TTC549 (cell line): ENCODE data around the gene PTPRM.
A peak's percentile ranks its signal among the peaks of the same experiment; 100 is the strongest.

ENCODE experiments used
- FAIRE-seq: peaks from 2 replicates; lab custom pipeline; 2012; peaks lifted over from hg19 to GRCh38; lab: Jason Lieb, UNC

PTPRM gene

DNA sequence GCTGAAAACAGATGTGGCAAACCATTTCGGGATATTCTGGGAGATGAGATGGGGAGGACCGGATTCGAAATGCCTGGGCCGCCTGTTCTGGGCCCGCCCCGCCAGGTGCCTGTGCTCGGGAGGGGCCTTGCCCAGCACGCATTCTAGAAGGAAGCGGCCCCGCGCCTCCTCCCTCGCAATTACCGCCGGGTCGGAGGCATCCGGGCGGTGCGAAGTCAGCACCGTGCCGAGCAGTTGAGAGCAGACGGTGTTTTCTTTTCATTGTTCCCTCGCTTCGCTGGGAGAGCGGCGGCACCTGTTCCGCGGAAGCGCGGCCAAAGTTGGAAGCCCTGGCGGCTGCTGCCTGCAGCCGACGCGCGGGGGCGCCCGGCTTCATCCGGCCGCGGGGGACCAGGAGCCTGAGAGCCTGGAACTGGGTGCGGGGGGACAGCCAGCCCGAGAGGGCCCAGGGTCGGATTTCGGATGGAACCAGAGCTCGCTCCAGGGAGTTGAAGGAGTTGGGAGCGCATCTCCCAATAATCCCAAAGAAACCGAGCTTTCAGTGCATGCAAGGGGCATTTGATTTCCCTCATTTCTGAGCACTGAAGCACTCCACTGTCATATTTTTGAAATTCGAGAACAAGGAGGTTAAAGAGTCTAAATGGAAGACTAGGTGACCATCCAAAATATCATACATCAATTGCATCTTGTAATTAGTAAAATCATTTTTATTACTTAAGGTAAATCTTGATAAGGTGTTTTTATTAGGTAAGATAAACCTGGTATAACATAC lies 800.3 kb downstream of the PTPRM start:
- no peak for FAIRE-seq

DNA sequence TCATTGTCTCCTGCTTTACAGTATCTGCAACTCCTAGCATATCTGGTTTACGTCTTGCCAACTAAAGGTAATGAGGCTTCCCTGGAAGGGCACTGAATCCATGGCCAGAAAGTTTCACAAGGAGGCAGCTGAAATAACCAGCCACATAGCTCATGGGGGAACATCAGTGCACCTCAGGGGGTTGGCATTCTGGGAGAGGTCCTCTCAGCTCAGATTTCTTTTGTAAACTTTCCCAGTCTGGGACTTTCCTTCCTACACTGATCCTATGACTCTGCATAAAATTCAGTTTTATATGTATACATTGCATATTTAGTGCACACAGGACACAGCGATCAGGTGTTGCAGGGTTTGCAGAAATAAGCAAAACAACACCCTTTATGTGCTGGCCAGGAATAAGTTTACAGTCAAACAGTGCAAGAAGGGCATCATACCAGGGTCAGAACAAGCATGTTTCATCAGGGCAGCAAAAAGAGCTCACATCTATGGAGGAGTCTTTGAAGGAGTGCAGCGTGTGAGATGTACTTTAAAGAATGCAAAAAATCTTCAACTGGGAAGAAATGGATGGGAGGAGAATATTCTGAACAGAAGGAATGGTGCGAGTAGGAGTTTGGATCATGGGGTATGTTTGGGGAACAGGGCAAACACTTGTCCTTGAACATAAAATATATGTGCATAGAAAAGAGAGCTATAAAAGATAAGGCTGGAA lies 801.5 kb downstream of the PTPRM start:
- FAIRE-seq: no peak

DNA sequence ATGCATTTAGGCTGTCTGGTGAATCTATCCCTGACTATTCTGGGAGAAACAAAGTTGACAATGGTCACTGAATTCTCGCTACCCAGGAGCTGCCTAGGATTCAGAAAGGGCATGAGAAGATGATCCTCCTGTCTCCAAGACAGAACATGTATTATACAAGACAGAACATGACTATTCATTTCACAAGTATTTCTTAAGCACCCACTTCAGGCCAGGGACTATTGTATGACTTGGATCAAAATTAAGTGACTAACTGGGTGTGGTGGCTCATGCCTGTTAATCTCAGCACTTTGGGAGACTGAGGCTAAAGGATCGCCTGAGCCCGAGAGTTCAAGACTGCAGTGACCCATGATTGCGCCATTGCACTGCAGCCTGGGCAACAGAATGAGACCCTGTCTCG lies 806.4 kb downstream of the PTPRM start:
- FAIRE-seq: no peak

DNA sequence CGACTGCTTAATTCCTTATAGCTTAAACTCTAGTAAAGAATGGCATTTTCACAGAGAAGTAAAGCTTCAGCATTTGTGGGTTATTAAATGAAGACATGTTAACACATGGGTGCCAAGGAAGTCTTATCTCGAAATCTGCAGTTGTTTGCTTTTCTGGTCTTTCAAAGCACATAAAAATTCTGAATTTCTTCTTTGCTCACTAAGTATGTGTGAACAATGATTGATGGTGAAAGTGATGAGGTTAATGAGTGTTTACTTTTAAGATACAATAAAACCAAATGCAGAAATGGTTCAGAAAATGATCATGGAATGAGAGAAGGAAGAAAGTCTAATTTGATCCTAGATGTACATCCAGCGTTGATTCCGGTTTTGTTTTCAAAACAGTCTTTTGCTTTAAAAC lies 807.6 kb downstream of the PTPRM start:
- no peak for FAIRE-seq

DNA sequence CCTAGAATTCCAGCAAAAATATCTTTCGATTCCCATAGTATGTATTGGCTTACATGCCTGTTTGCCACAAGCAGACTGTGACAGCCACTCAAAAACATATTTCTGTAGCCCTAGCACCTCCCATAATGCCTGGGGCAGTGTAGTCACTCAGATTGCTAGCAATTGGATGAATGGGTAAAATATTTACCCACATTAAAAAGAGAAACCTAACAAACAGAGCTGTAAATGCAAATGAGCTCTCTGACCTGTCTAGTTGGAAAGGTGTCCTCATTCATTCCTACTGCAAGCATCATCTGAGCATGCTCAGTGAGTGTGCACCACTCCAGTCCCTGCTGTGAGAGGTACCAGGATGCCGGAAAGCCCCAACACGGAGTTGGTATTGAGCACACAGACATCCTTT lies 808.1 kb downstream of the PTPRM start:
- FAIRE-seq: no peak

DNA sequence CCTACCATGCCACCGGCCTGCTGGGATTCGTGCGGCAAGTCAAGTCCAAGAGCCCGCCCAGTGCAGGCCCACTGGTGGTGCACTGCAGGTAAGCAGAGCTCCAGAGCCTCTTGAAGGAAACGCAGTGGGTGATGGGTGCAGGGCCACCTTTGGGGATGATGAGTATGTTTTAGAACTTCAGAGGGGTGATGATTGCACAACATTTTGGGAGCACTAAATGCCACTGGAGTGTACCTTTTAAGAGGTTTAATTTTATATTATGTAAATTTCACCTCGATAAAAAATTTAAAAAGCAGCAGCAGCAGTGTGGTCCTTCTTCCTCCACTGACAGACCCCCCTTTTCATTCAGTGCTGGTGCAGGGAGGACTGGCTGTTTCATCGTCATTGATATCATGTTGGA lies 809.0 kb downstream of the PTPRM start:
- FAIRE-seq: no peak

DNA sequence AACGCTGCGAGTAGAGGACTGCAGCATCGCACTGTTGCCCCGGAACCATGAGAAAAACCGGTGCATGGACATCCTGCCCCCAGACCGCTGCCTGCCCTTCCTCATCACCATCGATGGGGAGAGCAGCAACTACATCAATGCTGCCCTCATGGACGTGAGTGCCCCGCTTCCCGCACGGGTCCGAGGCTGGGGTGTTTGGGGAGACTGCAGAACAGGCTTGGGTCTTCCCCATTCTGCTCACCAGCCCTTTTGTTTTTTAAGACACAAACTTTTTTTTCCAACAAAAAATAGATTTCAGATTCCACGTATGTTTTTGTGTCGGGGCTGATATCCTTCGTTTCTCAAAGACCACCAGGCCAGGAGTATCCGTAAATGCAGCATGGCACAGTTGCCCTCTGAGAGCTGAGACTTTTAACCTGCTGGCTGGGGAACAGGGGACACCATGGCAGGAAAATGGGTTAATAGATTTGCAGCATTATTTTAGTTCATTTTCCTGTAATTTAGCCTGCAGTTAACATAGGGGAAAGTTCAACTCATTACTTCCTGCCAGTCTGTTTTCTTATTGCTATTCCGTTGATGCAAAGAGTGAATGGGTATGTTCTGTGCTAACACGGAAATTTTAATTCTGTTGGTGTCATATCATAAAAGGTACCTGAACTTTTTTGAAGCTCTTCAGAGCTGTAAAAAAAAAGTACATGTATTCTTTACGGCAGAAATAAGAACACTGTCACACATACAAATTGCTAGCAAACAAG lies 812.2 kb downstream of the PTPRM start:
- no peak for FAIRE-seq

DNA sequence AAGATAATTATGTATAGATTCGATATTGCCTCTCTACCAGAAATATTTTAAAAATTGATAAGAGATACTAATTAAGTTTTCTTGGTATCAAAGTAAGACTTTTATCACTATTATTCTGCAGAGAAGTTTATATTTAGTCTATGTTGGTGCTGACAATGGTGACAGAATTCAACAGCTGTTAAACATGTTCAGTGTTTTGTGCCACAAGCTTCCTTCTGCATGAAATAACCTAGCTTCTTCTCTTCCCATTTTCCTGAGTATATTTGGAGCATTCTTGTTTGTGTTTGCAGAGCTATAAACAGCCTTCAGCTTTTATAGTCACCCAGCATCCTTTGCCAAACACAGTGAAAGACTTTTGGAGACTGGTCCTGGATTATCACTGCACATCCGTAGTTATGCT lies 812.9 kb downstream of the PTPRM start:
- FAIRE-seq: no peak

DNA sequence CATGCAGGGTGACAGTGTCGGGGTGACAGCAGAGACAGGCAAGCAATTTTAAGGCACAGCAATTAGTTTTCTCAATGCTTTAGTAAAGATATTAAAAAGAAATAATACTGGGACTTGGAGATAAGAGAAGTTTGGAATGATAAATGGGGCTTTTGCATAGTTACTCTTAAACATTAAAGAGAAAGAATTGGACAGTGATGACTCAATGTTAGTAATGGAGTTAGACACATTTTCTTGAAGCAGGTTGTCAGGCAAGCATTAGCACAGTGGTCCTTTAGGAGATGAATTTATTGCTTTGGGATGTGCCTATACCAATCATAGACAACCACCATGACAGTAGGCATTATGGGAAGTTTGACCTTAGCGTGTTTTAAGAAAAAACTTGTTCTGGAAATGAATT lies 813.8 kb downstream of the PTPRM start:
- FAIRE-seq: no peak

DNA sequence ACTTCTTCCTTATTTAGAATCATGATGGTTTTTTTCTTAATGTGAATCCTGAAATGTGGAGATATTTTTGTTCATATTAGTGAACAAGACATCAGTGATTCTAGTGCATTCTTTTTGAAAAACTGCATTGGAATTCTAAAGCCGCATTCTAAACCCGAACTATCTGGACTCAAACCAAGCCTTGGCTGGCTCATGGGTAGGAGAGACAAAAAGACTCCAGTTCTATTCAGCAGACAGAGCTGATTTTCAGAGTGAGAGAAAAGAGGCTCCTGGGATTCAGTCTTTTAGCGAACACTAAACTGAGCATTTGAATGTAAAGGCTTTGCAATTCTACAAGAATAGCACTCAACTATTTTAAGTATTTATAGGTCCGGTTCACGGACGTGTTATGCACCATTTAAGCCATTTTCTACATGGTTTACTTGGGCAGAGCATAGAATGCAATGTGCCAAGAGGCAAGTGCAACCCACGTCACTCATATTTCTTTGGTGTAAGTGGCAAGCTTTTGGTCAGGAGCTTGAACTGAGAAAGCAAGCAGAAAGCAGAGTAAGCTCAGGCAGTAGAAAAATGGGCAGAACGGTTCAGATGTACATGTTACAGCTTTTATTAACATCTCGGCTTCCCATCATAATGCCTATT lies 814.8 kb downstream of the PTPRM start:
- no peak for FAIRE-seq

DNA sequence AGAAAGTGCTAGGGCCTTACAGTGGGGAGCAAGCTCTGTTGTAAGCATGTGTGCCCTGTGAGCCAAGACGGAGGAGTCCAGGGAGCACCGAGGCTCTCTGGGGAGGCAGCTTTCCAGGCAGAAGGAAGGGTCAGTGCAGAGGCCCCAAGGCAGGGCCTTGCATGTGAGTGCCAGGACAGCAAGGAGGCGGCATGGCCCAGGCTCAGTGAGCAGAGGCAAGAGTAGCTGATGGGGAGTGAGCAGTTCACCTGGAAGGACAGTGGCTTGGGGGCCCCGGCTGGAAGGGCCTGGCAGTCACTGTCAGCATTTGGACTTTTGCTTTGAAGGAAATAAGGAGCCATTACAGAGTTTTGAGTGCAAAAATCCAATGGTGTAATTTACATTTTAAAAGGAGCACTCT lies 818.3 kb downstream of the PTPRM start:
- no peak for FAIRE-seq

DNA sequence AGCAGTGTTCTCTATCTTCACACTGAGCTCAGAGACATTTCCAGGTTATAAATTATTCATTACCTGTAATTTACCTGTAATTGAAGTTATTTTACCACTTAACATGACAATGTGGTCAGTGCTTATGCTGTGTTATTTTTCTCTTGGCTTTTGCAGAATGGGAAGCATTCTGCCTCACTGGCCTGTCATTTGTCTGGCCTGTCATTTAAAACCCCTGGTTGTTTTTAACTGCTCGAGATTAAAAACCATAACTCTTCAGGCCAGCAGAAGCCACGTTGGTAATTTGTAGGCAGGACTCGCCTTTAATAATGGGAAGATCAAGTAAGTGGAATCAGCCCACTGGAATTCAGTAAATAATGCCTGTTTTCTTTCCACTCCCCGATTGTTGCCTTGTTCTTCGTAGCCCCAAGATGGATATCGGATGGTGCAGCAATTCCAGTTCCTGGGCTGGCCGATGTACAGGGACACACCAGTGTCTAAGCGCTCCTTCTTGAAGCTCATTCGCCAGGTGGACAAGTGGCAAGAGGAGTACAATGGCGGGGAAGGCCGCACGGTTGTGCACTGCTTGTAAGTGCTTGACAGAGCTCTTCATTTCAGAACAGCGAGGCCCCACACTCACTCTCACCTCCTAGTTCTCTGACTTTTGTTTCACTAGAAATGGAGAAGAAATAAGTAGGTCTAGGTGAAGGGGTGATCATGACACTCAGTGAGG lies 819.7 kb downstream of the PTPRM start:
- FAIRE-seq: no peak

DNA sequence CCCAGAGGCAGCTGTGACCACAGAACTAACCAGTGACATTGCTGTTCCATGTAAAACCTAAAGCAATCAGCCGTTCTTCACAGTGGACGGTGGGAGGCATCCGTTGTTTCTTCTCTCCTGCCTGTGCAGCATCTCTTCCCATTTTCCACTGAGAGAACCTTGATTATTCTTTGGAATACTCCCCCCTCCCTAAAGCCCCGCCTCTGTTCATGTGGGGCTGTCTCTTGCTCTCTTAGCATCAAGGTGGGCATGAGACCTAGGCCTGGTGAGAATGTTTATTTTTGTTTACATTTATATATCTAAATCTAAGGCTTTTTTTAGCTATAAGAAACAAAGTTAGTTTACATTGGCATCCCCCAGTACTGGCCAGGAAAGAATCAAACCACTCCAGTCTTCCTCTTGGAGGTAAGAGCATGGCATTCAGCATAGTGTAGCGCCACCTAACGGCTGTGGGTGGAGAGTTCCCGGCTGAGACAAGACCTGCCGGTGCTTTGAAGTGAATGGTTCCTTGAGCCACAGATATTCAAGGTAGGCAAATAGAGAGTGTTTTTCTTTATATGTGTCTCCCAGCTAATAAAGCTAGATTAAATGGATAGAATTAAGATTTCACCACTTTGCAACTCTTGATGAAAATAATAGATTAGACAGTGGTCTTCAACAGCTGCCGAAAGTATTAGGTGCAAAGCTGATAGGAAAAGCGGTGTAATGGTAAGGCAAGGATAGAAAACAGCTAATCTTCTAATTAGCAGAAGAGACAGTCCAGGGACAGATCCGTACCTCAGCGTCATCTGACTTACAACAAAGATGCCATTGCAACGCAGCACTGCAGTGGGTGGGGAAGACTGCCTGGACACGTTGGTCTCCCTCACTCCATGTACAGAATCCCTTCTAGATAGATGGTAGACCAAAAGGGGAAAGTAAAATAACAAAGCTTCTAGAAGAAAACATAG lies 822.5 kb downstream of the PTPRM start:
- peak; percentile 61 for FAIRE-seq

DNA sequence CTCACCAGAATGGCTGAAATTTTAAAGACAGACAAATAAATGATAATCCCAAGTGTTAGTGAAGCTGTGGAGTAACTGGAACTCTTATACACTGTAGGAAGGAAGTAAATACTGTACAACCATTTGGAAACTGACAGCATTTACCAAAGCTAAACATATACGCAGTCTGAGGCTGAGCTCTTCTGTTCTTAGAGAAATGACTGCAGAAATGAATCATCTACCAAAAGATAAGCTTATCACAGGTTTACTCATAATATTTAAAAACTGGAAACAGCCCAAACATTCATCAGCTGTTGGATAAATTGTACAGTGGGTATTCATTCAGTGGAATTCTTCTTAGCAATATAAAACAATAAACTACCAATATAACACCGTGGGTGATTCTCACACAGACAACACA lies 824.0 kb downstream of the PTPRM start:
- FAIRE-seq: no peak

DNA sequence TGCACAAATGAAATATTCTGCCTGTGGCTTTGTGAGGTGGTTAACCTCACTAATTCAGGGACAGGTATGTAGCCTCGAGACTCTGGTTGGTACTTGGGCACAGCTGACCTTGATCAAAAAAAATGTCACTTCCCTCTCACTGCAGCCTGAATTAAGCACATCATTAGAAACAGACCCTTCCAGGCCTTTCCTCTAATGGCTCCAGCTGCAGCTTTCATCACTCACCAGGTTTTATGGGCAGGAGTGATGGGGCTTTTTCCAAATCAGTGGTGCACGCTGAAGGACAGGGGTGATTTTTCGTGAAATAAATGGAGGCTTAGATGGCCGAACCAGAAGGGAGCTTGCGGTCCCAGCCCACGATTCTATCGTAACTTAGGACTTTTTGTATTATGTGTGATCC lies 829.1 kb downstream of the PTPRM start:
- FAIRE-seq: no peak

DNA sequence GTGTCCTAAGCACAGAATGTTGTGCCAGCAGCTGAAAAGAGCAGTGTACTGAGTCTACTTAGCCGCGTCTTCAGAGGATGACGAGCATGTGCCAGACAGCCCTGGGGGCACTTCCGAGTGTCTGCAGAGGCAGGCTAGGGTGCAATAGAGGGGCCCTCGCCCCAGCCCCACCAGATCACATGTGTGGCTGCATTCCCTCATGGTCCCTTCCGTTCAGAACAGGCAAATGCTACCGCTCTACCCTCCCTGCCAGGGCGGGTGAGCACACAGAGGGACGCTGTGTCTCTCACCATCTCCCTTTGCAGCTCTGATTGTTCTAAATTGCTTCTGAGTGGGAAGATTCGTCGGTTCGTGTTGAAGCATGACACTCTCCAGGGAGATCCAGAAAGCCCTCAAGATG lies 829.9 kb downstream of the PTPRM start:
- FAIRE-seq: no peak

DNA sequence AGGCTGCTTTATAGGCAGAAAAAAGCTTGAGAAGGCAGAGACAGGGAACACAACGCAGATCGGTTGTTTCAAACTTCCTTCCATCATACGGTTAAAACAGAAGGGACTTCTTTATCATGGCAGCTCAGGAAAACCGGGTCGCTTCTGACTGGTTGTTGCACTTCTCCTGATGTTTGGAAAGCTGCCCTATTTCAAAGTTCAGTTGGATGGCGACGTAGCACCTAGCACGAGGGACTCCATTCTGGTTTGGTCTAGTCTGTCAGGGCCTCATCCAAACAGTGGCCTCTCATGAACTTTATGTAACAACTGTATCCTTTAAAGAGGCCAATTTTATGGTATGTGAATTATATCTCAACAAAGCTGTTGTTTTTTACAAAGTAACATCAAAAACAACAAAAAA lies 832.0 kb downstream of the PTPRM start:
- FAIRE-seq: no peak

DNA sequence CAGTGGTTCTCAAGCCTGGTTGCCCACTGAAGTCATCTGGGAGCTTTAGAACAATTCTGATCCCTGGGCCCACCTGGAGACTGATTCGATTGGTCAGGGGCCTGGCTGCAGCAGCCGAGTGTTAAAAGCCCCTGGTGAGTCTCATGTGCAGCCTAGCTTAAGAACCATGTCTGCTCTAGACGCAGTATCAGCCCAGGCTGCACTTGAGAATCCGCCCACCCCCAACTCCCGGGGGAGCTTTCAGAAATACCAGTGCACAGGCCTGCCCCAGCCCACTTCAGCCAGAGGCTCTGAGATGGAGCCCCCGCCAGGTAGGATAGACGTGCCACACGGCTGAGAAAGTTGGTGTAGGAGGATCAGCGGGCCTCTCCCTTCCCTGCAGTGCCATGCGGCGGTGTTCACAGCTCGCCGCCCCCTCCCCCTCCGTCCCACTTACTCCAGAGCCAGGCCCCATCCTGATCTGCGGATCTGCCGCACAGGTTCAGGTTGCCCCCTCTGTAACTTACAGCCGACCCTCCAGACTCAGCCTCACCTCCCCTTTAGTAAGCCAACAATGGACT lies 833.2 kb downstream of the PTPRM start:
- no peak for FAIRE-seq

DNA sequence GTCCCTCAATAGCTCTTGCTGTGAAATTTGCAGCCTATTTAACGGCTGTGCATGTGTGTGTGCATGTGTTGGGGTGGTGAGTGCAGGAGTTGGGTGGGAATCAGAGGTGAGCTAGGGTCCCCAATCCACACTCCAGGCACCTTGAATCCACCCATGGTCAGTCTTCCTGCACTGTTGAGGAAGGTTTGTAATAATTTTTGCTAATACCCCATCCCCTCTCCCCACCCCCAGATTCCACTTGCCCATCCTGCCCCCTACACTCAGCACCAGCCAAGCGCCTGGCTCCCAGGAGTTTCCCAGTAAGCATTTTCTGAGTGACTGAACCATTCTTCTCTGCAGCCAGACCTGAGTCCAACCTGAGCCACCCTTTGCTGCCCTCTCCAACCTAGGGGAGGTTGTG lies 833.7 kb downstream of the PTPRM start:
- no peak for FAIRE-seq

DNA sequence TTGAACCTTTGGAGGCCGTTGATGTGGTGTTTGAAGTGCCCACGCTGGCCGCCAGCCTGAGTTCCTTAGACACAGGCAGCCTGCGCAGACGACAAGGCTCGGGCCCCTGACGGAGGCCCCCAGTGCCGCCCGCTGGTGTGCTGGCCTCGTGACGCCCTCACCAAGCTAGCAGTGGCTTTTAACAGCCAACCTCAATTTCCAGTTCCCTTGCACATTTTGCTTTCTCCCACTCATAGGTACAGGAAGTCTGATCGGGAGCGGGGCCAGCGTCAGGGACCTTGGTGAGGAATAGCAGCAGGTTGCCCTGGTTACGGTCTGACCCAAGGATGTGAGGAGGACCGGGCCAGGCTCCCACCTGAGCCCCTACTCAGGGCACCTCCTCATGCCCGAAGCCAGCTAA lies 834.5 kb downstream of the PTPRM start:
- FAIRE-seq: no peak

DNA sequence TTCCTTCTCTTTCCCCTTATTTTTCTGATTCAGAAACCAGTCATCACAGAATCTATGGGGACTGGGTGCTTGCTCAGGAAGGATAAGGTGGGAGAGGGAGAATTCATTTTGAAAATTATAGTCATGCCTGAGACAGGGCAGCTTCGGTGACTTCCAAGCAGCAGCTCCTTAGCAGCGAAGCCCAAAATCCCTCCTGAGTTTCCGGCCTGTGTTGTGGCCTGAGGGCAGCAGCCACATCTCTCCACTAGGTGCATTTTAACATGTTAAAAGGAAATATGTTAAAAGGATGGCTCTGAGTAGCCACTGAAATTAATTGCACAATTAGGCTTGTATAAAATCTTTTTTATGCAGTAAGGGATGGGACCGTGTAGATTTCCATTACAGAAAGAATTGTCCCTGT lies 835.1 kb downstream of the PTPRM start:
- FAIRE-seq: no peak
